Heart right ventricle (tissue), 16 donors: Measurements from ENCODE around the gene RABL6. TPM values are rescaled to one million over a fixed set of nuclear protein-coding genes. Genes with fewer than 3 reads are reported as not detected.
"Not testable (repeated sequence)": the region's sequence is repeated elsewhere in the genome, so short reads cannot be mapped to it uniquely, and the experiment has no call there.

Experiments used
- ATAC-seq, 8 donors: fragments of 200-7000 bp; cut with Tn5 transposase; one replicate each; pipeline ENCODE4 v1.9.1; 2020; ENCODE audit warnings: mild to moderate bottlenecking in 8 of 8, moderate library complexity in 8 of 8, moderate number of reproducible peaks in 1 of 8
- DNase-seq, 2 donors: peaks; one replicate each; pipeline ENCODE4 v3.0.0-alpha.2; 2020
- H3K27ac ChIP-seq, 10 donors: fragments of 200-600 bp; sonication (generic) in 2 of 10; one replicate each; pipeline versions ENCODE4 v1.5.0 to v1.8.0; 2020 to 2022; ENCODE audit warnings: mild to moderate bottlenecking in 3 of 10
- H3K27me3 ChIP-seq, 7 donors: fragments of 200-600 bp; one replicate each; pipeline ENCODE4 v1.8.0; 2021 to 2022; ENCODE audit warnings: mild to moderate bottlenecking in 2 of 7
- H3K36me3 ChIP-seq, 9 donors: fragments of 200-600 bp; sonication (generic) in 1 of 9; one replicate each; pipeline versions ENCODE4 v1.5.0 to v1.8.0; 2020 to 2022; ENCODE audit warnings: mild to moderate bottlenecking in 2 of 9
- H3K4me1 ChIP-seq, 9 donors: fragments of 200-600 bp; sonication (generic) in 1 of 9; one replicate each; pipeline versions ENCODE4 v1.5.0 to v1.8.0; 2020 to 2022; ENCODE audit warnings: mild to moderate bottlenecking in 4 of 9
- H3K4me3 ChIP-seq, 10 donors: fragments of 200-600 bp; sonication (generic) in 2 of 10; one replicate each; pipeline versions ENCODE4 v1.5.0 to v1.8.0; 2020 to 2022; ENCODE audit warnings: mild to moderate bottlenecking in 7 of 10, moderate library complexity in 2 of 10
- H3K9me3 ChIP-seq, 11 donors: fragments of 200-600 bp in 10 of 11; sonication (generic) in 2 of 11; one replicate each; pipeline versions ENCODE4 v1.5.0 to v1.8.0; 2013 to 2022; ENCODE audit warnings: mild to moderate bottlenecking in 2 of 11, control low read depth in 1 of 11, moderate library complexity in 1 of 11
- WGBS, 2 donors: extraction: QIAGEN DNeasy Blood & Tissue Kit; methylation state at CpG; one replicate each; pipeline ENCODE4 v1.1.7; 2013; ENCODE audit warnings: inconsistent platforms in 1 of 2; 5-methylcytosine and 5-hydroxymethylcytosine counted together
- intact Hi-C, 10 donors: fragments of 100-400 bp; cut with DNase I; formaldehyde crosslinking; loops; one replicate each; pipeline versions ENCODE4 v1.11.1 to v1.14.2; 2022
- polyA plus RNA-seq, 2 donors: library from polyadenylated mRNA; stranded (reverse); fragments of 200-250 nt; gene quantifications; one replicate each; pipeline ENCODE4 v1.2.3, GENCODE V29; 2013
- total RNA-seq, 10 donors: library from RNA; stranded (reverse); fragmentation: NEBNext Ultra II Directional in 3 of 10; extraction: Animal tissue kit (Norgen Biotek cat#: 25700) in 3 of 10; gene quantifications; one replicate each; pipeline versions ENCODE4 v1.2.1 to v1.2.4, GENCODE V29; 2021 to 2023
- TF ChIP-seq, protein P1 (sequence below), 9 donors: fragments of 200-600 bp; sonication (generic) in 2 of 9; IDR thresholded peaks; one replicate each; pipeline versions ENCODE4 v1.5.0 to v1.8.0; 2021 to 2022; ENCODE audit warnings: antibody characterized with exemption in 9 of 9, mild to moderate bottlenecking in 5 of 9, moderate library complexity in 1 of 9
- donor health status: Arrhythmogenic right ventricular cardiomyopathy.
- donor health status: ischemic (EF 13 %, LVEDD 7.1; RV severe dilation, severe dysfunction).
- donor health status: healthy with polysubstance abuse.
- donor health status: DM: no; HTN: yes; CAD: no.
- donor health status: DM: no; HTN: no; CAD: no.
- donor health status: ischemic (EF 25% LVEDD 6.9; RV normal size, moderate dysfunction).
- donor health status: ischemic (EF 25% LVEDD 5.7; RV mildly dilated, moderate dysfunction).
- donor health status: healthy.
- donor health status: DM: yes; HTN: yes; CAD: no.
- donor health status: Ischemic cardiomyopathy.
- donor health status: ischemic (EF 35%, LVEDD 5.7; RV mildly dilated, moderate dysfunction).
- donor health status: nonischemic (EF 11% LVEDD 7.7; RV severe dilation, severe dysfunction).
- donor health status: DM: yes; HTN: yes; CAD: no.
- donor health status: PGD.
- donor health status: ischemic (EF 29% LVEDD 5.4; RV normal size, mild dysfunction).
- donor health status: nonischemic (EF 23%, LVEDD 6.1; RV moderate dilation, normal function).

The RABL6 gene
- total and polyA plus RNA-seq, 12 donors = 60.5 to 97.4 (median 66.6) TPM

DNA sequence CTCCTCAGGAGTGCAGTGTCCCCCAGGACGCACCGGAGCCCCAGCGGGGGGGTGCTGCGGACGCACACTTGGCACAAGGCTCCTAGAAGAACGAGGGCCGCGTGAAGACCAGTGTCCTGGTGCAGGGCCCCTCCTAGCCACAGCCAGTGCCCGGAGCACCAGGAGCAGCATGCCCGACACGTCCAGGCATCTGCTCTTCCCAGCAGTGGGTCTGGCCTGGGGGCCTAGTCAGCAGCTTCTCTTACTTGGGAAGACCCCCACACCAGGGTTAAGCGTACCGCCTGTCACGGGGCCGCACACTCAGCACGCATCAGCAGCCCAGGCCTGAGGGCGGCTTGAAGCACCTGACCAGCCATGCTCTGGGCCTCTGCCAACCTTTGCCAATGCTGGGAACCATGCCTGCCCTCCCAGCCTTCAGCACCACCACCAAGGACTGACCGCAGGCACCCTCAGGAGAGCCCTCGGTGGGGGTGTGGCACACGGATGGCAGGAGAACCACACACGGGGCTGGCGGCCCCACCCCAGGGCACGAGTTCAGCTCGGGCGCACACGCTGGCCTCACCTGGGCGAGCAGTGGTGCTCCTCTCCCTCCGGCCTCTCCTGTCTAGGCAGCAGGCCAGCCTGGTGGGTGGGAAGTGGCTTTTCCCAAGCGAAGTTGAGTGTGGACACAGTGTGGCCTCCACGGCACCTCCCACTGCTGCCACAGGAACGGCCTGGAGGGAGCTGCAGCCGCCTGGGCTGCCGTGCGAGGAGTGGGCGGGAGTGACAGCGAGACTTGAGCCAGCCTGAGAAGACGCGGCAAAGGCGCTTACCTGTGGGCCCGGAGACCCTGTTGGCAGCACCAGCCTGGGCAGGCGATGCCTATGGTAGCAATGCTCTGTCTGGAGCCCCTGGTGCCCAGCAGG lies 22.5 kb downstream of the RABL6 start:
- Histone ChIP-seq H3K4me3 (no peak overlapping the region), H3K27ac (no peak overlapping the region), H3K4me1 (no peaks in the 10 kb centered on the region), H3K9me3 (no peaks in the 10 kb centered on the region), H3K27me3 (no peaks in the 10 kb centered on the region), H3K36me3 (peaks cover 0 to 86% (median 45%) of the 10 kb centered on the region in 9 donors)
- DNase-seq (peak in 1 of 2 donors; percentile 5), ATAC-seq (peak in 5 of 8 donors; percentile 2 to 47 (median 28))
- 87 to 90% methylated on average over 41 of the region's 41 CpGs for WGBS, 2 donors
- intact Hi-C loops = no loop called here
- TF ChIP-seq, protein P1, sequence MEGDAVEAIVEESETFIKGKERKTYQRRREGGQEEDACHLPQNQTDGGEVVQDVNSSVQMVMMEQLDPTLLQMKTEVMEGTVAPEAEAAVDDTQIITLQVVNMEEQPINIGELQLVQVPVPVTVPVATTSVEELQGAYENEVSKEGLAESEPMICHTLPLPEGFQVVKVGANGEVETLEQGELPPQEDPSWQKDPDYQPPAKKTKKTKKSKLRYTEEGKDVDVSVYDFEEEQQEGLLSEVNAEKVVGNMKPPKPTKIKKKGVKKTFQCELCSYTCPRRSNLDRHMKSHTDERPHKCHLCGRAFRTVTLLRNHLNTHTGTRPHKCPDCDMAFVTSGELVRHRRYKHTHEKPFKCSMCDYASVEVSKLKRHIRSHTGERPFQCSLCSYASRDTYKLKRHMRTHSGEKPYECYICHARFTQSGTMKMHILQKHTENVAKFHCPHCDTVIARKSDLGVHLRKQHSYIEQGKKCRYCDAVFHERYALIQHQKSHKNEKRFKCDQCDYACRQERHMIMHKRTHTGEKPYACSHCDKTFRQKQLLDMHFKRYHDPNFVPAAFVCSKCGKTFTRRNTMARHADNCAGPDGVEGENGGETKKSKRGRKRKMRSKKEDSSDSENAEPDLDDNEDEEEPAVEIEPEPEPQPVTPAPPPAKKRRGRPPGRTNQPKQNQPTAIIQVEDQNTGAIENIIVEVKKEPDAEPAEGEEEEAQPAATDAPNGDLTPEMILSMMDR (IDR thresholded peaks at IDR 0.05) = no peak

DNA sequence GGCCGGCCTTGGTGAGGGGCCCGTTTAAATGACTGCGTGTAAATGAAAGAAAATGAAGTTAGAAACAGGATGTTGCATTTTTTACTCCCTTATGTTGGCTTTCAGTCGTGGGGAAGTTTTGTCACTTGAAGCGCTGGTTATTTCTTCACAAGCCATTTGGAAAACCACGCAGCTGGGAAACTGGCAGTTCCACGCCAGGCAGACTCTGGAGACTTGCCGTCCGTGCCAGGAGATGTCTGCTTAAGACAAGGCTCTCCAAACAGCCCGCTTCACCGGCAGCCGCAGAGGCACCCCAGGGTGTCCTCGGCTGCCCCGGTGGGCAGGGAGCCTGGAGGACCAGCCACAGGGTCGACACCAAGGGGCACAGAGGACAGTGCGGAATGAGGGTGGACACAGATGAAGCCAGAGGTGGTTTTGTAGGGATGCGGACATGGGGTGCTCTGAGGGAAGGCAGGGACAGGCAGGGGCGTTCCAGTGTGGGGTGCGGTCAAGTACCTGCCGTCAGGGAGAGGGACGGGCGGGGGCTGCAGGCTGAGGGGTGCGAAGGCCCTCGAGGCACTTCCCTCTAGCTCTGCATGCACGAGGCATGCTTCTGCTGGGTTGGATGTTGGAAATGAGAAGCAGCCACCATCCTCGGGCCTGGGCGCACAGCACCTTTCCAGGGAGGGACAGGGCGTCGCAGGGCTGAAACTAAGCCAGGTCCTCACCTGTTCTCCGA lies 23.4 kb downstream of the RABL6 start:
- WGBS, 2 donors = 93 to 95% methylated on average over 30 of the region's 30 CpGs
- ATAC-seq (no peak), DNase-seq (peak in 1 of 2 donors; percentile 3)
- H3K27me3 ChIP-seq = no peaks in the 10 kb centered on the region
- no peak overlapping the region for H3K4me3 ChIP-seq
- H3K27ac ChIP-seq = no peak overlapping the region
- TF ChIP-seq, protein P1 (IDR thresholded peaks at IDR 0.05) = no peak
- intact Hi-C loops = no loop called here
- no peaks in the 10 kb centered on the region for H3K9me3 ChIP-seq
- H3K36me3 ChIP-seq = peaks cover 0 to 86% (median 44%) of the 10 kb centered on the region in 9 donors
- no peaks in the 10 kb centered on the region for H3K4me1 ChIP-seq

DNA sequence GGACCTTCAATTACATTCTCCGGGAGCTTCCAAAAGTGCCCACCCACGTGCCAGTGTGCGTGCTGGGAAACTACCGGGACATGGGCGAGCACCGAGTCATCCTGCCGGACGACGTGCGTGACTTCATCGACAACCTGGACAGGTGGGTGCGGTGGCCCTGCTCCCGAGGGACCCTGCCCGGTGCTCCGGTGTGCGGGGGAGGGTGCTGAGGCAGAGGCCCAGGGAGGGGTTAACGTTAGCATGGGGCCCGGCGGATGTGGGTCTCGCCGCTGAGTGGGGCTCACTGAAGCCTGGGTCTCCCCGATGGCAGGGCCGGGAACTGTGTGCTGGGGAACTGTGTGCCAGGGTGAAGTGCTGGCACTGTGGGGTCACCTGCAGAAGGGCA lies 24.0 kb downstream of the RABL6 start:
- WGBS, 2 donors = 91 to 93% methylated on average over 23 of the region's 23 CpGs
- DNase-seq (peak in 1 of 2 donors; percentile 3), ATAC-seq (no peak)
- no peaks in the 10 kb centered on the region for H3K4me1 ChIP-seq
- H3K36me3 ChIP-seq = peaks cover 0 to 86% (median 44%) of the 10 kb centered on the region in 9 donors
- intact Hi-C loops = no loop called here
- H3K9me3 ChIP-seq = no peaks in the 10 kb centered on the region
- H3K27ac ChIP-seq = no peak overlapping the region
- TF ChIP-seq, protein P1 (IDR thresholded peaks at IDR 0.05) = no peak
- H3K27me3 ChIP-seq = no peaks in the 10 kb centered on the region
- no peak overlapping the region for H3K4me3 ChIP-seq

DNA sequence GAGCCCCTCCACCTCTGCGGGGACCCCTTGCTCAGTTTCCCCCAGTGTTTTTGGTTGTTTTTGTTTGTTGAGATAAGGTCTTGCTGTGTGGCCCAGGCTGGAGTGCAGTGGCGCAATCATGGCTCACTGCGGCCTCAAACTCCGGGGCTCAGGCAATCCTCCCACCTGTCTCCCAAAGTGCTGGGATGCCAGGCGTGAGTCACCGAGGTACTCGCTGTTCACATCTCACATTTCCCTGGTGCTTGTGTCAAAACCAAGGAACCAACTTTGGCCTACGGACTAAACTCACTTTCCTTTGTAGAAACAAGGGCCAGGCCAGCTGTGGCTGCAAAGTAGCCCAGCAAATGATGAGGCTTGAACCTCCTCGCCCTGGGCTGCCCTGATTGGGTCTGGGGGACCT lies 24.8 kb downstream of the RABL6 start:
- TF ChIP-seq, protein P1 (IDR thresholded peaks at IDR 0.05) = no peak
- Histone ChIP-seq H3K4me3 (no peak overlapping the region), H3K27me3 (no peaks in the 10 kb centered on the region), H3K27ac (no peak overlapping the region), H3K4me1 (no peaks in the 10 kb centered on the region), H3K9me3 (no peaks in the 10 kb centered on the region), H3K36me3 (peaks cover 0 to 88% (median 44%) of the 10 kb centered on the region in 9 donors)
- intact Hi-C loops = no loop called here
- ATAC-seq (no peak), DNase-seq (no peak)
- 95 to 96% methylated on average over 9 of the region's 9 CpGs for WGBS, 2 donors

DNA sequence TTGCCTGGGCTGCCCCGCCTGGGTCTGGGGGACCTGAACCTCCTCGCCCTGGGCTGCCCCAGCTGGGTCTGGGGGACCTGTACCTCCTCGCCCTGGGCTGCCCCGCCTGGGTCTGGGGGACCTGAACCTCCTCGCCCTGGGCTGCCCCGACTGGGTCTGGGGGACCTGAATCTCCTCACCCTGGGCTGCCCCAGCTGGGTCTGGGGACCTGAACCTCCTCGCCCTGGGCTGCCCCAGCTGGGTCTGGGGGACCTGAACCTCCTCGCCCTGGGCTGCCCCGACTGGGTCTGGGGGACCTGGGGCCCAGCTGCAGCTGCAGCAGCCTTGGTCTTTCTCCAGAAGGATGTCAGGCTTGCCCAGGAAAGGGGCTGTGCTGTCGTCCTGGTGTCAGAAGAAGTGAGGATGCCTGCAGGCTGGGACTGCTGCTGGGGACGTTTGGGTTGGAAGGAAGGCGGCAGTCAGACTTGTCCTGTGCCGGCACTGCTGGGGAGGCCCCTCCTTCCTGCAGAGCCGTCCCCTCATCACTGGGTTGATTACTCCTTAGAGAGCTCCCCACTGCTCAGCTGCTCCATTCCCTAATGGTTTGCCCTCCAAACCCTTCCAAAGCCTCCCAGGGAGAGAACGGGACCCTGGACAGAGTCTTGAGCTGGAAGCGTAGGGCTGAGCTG lies 25.8 kb downstream of the RABL6 start:
- intact Hi-C loops = not testable (repeated sequence)
- ATAC-seq = peak in 3 of 8 donors; percentile 12 to 23 (median 13)

More for the DNA sequence above, 25.8 kb downstream of the RABL6 start:
- not testable (repeated sequence) for H3K4me3 ChIP-seq, H3K4me1 ChIP-seq, H3K27ac ChIP-seq, H3K9me3 ChIP-seq, H3K27me3 ChIP-seq
- DNase-seq = peak in 1 of 2 donors; percentile 8
- H3K36me3 ChIP-seq = peaks cover 0 to 87% (median 36%) of the 10 kb centered on the region in 9 donors
- 83% methylated on average over 16 of the region's 16 CpGs for WGBS, 2 donors
